Stimulated activated naive CD4-positive, alpha-beta T cell (primary cell): Measurements from ENCODE around the gene MTFR1L.
"Not testable (repeated sequence)": the region's sequence is repeated elsewhere in the genome, so short reads cannot be mapped to it uniquely, and the experiment has no call there.

Experiments used
- DNase-seq, 6 experiments: peaks; one replicate each; lab custom pipeline; 2025; lab: John Stamatoyannopoulos, UW

The MTFR1L gene

DNA sequence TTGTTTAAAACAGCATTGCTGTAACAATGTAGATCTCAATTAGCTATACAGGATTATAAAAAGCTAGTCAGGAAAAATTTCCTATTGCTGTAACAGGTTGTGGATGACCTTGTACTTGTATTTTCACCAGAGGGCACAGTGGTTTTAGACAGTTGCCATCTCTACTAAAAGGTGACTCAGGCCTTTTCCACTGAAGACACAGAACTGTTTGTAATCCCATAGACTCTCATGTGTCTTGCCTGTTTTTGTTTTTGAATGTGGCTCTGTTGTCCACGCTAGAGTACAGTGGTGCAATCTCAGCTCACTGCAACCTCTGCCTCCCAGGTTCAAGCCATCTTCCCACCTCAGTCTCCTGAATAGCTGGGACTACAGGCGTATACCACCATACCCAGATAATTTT is 5.9 kb downstream of the MTFR1L start:
- DNase-seq, result no peak

DNA sequence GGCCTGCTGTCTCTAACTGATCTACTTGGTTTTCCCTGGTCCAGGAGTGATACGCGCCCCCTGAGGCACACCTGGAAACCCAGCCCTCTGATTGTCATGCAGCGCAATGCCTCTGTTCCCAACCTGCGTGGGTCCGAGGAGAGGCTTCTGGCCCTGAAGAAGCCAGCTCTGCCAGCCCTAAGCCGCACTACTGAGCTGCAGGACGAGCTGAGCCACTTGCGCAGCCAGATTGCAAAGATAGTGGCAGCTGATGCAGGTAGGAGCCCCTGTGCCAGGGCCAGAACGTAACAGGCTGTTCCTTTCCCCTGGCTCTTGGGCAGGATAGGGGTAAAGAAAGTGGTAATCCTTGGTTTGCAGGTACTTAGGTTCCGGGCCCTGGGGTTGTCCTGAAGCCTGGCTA is 6.8 kb downstream of the MTFR1L start:
- DNase-seq, result no peak

DNA sequence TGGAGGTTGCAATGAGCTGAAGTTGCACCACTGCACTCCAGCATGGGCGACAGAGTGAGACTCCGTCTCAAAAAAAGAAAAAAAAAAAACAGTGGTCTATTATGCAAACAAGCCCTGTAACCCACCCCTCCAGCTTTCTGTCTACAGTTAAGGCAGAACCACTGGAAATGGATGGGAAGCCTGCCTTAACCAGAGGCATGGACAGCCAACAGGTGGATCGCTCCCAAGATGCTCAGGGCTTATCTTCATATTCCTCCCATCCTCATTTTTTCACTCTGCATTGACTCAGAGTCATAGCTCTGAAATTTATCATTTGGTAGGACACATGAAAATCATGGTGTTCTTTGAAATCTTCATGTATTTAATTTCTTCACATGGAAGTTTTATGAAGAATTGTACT is 8.7 kb downstream of the MTFR1L start:
- DNase-seq, result no peak

DNA sequence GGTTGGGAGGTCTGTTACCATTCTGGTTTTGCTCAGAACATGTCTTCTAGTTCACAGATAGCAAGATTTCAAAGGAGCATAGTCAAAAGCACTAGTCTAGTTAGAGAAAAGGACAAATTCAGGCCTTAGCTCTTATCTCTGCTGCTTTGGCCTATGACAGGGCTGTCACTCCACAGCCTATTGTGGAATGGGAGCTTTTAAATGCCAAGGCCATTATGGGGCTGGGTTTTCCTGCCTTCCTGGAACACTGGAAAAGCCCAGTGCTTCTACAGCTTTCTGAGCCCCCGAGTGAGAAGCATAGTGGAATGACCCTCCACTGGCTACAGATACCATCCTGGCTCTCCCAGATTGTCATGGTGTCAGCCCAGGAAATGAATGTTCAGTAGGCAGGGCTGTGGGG is 9.3 kb downstream of the MTFR1L start:
- DNase-seq, result no peak

DNA sequence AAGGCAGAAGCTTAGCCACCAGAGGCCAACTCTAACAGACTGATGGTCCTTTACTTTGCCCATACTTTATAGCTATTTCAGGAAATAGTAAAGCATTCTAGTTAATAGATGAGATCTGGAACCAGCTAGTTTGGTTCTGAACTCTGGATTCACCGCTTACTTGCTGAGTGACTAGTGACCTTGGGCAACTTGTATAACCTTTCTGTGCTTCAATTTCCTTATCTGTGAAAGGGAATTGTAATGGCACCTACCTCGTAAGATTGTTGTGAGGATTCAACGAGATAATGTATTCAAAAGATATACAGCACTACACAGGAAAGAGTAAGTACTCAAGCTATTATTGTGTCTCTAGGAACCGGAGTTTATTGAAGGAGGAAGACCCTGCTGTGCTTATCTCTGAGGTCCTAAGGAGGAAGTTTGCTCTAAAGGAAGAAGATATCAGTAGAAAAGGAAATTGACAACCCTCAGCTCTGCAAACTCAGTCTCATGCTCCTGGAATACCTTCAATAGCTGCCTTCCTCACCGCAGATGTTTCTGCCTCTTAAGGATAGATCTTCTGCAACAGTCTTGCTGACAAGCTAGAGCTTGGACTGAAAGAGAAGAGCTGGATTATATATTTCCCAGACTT is 11.9 kb downstream of the MTFR1L start:
- peak in 1 of 6 experiments; percentile 14 for DNase-seq

DNA sequence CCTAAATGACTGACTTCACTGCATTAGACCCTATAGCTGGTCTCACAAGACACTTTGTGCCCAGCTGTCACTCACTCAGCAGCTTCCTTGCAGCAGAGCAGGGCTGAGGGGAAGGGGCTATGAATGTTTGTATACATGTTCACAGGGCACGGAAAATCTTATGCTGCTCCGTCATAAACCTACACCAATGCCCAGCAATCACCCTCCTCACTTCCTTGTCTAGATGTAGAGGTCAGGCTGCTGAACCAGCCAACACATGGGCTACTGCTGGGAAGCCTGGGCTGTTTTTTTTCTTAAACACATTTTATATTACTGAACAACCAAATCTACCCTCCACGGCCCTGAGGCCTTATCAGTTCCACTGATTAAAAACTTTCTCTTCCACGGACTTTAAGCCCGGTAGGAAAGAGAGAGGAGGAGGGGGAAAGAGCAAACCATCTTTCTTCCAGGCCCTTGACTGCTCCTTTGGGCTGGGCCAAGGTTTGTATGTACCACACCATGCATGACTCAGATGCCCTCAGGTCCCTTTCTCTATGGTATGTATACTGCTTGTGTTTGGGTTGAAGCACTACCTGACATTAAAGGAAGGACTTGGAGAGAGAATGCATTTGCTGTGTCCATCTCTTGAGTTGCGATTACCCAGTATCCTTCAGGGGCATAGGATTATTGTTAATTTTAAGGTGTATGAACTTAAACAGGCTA is 12.7 kb downstream of the MTFR1L start:
- DNase-seq, result no peak

DNA sequence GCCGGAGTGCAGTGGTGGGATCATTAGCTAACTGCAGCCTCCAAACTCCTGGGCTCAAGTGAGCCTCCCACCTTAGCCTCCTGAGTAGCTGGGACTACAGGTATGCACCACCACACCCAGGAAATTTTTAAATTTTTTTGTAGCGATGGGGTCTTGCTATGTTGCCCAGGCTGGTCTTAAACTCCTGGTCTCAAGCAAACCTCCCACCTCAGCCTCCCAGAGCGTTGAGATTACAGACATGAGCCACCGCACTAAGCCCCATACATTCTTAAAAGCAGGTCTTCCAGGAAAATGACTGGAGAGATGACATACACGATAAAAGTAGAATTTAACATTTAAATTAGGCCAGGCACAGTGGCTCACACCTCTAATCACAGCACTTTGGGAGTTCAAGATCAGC is 13.4 kb downstream of the MTFR1L start:
- DNase-seq, result no peak

DNA sequence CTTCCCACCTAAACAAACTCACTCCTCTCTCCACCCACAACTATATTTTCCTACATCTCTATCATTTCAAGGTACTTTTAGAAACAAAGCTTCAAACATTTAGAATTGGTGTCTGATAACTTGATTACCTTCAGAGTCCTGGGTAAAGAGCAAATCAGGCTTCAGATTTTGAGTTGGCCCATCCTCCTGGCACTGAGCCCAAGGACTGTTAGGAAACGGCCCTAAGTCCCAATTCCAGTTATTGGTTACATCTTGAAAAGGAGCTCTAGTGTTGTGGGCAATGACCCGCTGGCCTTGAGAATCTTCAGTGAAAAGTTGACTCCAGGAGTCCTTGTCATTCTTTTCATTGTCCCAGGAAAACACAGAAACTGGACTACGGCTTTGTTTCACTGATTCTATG is 15.1 kb downstream of the MTFR1L start:
- DNase-seq, result no peak

DNA sequence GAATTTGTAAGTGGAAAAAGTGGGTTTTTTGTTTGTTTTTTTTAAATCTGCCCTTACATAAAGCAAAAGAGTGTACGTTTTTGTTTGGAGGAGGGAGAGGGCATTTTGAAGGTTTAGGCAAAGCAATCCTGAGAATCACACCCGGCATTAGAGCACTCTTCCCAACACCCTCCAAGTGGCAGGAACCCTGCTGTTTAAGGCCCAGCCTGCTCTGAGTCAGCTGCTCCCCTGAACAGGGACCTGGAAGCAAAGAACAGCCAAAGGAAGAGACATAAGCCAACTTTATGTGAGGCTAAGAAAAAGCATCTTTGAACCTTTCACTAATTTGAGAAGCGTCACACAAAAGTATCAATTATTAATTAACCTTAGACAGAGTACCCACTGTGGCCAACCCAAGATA is 16.9 kb downstream of the MTFR1L start:
- DNase-seq, result no peak

DNA sequence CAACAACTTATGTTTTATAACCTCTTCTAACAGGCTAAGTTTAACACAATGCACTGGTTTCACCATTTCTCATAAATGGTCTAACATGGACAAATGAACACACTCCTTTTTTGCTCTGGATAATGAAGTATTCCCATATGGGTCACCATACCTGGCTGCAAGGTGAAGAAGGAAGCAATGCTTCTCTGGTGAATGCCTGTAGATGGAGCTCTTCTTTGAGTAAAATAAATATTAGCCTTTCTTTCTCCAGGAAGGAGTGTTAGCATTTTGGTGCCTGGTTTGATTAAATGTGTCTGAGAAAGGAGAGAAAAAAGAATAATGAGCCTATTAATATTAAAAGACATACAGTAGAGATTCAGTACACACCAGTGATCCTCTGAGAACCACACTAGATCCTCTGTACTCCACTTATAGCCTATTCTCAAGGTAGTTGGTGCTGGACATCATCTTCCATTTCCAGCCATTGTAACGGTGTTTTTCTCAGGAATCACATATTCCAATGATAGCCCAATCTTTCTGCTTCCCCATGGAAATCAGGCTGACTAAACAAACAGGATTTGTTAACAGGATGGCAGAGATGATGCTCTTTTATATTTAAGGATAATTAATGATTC is 17.6 kb downstream of the MTFR1L start:
- peak in 1 of 6 experiments; percentile 6 for DNase-seq

DNA sequence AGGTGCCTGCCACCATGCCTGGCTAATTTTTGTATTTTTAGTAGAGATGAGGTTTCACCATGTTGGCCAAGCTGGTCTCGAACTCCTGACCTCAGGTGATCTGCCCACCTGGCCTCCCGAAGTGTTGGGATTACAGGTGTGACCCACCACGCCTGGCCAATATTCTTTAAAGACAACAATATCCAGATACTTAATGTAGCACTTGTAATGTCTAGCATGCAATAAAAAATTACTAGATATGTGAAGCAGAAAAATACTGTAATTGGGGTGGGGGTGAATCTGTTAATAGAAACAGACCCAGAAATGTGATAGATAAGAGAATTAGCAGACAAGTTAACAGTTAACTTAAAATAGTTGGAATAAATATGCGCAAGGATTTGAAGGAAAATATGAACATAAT is 20.1 kb downstream of the MTFR1L start:
- not testable (repeated sequence) for DNase-seq

DNA sequence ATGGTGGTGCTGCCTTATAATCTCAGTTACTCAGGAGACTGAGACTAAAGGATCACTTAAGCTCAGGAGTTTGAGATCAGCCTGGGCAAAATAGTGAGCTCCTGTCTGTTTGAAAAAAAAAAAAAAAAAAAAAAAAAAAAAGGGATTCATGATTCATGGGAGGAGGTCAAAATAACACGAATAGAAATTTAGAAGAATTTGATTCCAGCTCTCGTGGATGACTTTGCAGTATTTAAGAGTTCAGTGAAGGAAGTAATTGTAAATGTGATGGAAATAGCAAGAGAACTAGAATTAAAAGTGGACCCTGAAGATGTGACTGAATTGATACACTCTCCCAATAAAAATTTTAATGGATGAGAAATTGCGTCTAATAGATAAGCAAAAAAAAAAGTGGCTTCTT is 23.7 kb downstream of the MTFR1L start:
- DNase-seq, result no peak

DNA sequence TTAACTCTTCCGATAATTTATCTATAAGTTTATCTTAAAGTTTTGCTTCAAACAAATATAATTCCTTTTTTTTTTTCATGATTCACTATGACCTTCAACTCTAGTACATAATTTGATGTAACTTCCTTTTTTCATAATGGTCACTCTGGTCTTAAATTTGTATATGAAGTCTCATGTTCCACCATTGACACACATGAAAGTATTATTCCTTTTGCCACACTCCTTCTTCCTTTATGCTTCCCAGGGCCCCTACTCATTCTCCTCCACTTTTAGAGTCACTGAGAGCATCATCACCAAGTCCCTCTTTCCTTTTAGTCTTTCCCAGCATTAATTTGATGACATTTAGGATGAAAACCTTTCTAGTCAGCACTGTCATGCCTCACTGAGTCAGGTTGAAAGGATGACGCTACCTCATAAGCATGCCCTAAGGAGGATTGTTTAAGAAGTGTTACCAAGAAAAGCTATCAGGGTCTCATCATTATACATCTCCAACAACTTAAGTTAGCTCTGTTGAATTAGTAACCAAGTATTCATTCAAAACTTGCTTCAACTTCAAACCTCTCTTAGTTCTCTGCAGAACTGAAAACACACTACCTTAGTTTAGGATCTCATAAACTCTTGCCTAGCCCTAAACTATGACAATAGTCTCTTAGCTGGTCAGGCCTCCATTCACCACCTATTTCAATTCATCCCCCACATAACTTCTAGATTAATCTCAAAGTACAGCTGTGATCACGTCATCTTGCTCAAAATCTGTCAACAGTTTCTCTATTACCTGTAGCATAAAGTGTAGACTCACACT is 25.0 kb downstream of the MTFR1L start:
- no peak for DNase-seq

DNA sequence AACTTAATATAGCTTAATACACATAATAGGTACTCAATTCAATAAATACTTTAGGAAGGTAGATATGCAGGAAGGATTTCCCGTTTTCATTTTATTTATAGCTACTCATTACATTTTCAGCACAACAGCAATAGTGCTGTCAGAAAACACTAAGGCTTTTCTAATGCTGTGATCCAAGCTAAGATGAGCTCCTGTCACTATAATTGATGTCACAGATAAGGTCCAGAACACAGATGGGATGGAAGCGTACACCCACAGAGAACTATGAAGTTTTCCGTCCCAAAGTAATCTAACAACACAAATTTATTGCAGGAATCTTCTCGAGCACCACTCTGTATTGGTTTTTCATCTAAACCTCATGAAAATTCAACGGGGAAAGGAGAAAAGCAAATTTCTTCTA is 25.9 kb downstream of the MTFR1L start:
- no peak for DNase-seq

DNA sequence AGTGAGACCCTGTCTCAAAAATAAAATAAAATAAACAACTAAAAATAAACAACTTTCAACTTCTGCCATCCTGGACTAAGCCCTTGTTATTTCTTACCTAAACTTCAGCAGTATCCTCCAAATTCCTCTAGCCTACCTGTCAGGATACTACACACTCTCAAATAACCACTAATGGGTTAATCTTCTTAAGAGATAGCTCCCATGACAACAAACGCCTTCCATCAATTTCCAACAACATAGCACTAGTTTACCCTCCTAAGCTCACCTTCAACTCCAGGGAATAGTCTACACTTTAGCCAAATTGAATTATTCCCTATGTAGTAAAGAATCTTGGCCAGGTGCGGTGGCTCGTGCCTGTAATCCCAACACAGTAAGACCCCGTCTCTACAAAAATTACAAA is 28.2 kb downstream of the MTFR1L start:
- no peak for DNase-seq

DNA sequence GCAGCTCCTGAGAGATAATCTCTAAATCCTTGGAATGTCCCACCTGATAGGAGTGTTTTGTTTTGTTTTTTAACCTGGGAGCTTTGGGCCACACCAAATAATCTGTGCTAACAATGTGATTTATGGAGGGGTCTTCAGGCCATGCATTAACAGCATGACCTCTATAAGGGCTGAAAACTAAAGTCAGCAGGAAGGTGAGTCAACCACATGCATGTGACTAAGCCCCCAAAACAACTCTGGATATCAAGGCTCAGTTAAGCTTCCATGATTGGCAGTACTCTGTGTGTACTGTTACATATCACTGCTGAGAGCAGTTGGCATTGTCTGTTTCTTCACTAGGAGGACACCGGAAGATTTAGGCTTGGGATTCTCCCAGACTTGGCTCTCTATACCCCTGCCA is 28.8 kb downstream of the MTFR1L start:
- DNase-seq, result no peak

DNA sequence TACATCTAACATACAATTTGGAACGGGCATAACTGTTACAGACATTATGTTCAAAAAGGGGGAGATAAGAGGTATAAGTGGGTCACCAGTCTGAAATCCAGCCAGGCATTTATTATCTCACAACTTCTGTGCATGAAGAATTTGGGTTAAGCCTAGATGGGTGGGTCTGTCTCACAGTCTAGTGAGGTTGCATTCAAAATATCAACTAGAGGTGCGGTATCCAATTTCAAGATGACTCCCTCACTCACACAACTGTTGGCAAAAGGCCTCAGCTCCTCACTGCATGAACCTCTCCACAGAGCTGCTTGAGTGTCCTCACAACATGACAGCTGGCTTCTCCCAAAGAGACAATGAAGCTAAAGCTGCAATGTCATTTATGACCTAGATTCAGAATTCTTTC is 34.8 kb downstream of the MTFR1L start:
- DNase-seq, result no peak

DNA sequence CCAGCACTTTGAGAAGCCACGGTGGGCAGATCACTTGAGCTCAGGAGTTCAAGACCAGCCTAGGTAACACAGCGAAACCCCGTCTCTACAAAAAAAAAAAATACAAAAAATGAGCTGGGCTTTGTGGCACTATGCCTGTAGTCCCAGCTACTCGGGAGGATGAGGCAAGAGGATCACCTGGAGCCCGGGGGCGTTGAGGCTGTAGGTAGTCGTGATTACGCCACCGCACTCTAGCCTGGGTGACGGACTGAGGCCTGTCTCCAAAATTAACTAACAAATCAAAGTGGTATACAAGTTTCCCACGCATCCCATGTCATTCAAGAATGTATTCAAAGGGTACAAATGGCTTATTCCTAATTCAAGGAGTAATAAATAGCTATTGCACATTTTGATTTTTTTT is 37.1 kb downstream of the MTFR1L start:
- DNase-seq, result no peak

DNA sequence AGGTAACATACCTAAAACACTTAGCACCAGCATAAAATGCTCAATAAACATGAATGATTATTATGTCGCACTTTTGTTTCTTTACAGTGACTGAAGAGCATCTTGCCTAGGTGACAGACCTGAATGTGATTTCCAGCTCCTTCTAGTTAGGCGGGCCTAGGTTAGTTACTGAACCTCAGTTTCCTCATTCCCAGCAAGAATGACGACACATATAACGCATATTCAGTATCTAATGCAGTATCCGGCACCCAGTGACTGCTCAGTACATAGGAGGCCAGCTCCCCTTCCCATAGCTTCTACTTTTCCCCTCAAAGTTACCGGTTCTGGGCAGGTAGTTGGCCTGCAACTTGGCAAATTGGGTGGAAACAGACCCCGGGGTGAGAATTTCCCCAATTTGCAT is 38.7 kb downstream of the MTFR1L start:
- no peak for DNase-seq

DNA sequence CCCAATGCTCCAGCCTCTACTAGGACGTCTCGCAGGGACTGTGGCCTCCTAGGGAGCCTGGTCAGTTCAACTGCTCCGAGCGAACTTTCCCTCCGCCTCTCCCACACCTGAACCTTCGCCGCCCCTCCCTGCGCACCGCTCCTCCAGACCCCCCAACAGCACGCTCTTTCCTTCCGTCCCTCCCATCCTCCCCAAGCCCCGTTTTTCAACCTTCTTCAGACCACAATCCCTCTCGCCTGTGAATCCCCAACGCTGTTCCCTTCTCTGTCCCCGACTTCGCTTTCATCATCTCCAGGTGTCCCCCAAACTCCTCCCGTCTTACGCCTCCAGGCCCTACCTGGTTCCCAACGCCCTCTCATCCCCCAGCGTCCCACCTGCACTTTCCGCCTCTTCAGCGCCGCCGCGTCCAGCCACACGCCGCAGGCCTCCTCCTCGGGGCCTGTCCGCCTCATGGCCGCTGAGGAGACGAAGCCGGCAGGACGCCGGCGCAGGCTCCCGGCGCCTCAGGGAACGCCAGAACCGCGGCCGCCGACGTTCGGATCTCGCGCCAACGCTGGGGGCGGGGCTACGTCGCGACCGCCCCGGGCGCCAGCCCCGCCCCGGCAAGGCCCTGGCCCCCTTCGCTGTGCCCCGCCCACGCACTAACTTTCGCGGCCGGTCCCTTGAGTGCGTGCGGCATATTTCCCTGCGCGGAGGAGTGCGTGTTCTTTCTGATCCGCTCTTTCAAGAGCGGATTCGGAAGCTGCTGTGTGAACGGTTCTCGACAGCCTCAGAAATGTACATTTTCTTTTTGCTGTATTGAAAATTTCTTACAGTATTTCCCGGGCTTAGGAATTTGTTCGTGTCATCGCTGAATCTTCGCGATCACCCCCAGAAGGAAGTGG is 39.4 kb downstream of the MTFR1L start, which contains the start of gene AUNIP:
TSS of gene AUNIP (minus strand) at position 552 of the 884 bp plus-strand sequence. CDS start at position 452, 100 bp downstream.
- peak; percentile 80 to 90 (median 86) for DNase-seq
